OCI-LY1 (cell line): ENCODE results near the gene INS.
A peak's percentile ranks its signal among the peaks of the same experiment; 100 is the strongest.

ENCODE experiments used
- CTCF ChIP-seq: fragments of 200-600 bp; sonication (generic), shearing (Covaris generic); IDR thresholded peaks from 2 replicates; pipeline ENCODE4 v1.5.1; 2017; ENCODE audit warnings: mild to moderate bottlenecking, antibody characterized with exemption, low read length, moderate library complexity, mixed read lengths
- EZH2 ChIP-seq: fragments of 200-600 bp; sonication (generic), shearing (Covaris generic); IDR thresholded peaks from 2 replicates; pipeline ENCODE4 v1.8.0; 2017; ENCODE audit warnings: borderline replicate concordance, mixed run types, mild to moderate bottlenecking, antibody characterized with exemption, low read length, moderate library complexity, mixed read lengths

- TF ChIP-seq CTCF: peak; percentile 49
- TF ChIP-seq EZH2: no peak
These were observed 5.3 kb upstream of the INS start for GRCh38 chr11:2166091-2166851.
